Kidney (tissue), 14 donors: Measurements from ENCODE around the gene TACSTD2. TPM values are rescaled to one million over a fixed set of nuclear protein-coding genes. Genes with fewer than 3 reads are reported as not detected.
A peak's percentile ranks its signal among the peaks of the same experiment; 100 is the strongest.

Source experiments
- DNase-seq, 5 donors: peaks; one replicate each; pipeline ENCODE4 v3.0.0-alpha.2; 2013 to 2020
- FAIRE-seq: peaks from 2 replicates; lab custom pipeline; 2012; peaks lifted over from hg19 to GRCh38; lab: Jason Lieb, UNC
- H3K27ac ChIP-seq, 2 donors: one replicate each; pipeline ENCODE4 v1.7.0; 2013; ENCODE audit warnings: low read depth in 2 of 2, low read length in 2 of 2, inconsistent platforms in 1 of 2
- H3K27me3 ChIP-seq: one replicate; pipeline ENCODE4 v1.7.1; 2013; ENCODE audit warnings: low read length, inconsistent platforms; ENCODE audit not compliant: control insufficient read depth, insufficient read depth
- H3K36me3 ChIP-seq, 3 donors: one replicate each; pipeline versions ENCODE4 v1.7.0 to v1.7.1; 2013; ENCODE audit warnings: low read length in 3 of 3, control low read depth in 1 of 3, inconsistent platforms in 1 of 3; ENCODE audit not compliant: insufficient read depth in 3 of 3, control insufficient read depth in 2 of 3
- H3K4me1 ChIP-seq, 3 donors: one replicate each; pipeline versions ENCODE4 v1.7.0 to v1.7.1; 2013; ENCODE audit warnings: low read length in 3 of 3, inconsistent platforms in 1 of 3, low read depth in 1 of 3; ENCODE audit not compliant: control insufficient read depth in 2 of 3, insufficient read depth in 2 of 3
- H3K4me3 ChIP-seq, 3 donors: one replicate each; pipeline versions ENCODE4 v1.7.0 to v1.8.1; 2013; ENCODE audit warnings: low read length in 3 of 3, control low read depth in 1 of 3, inconsistent platforms in 1 of 3
- H3K9ac ChIP-seq, 3 donors: one replicate each; pipeline versions ENCODE4 v1.7.0 to v1.7.1; 2013; ENCODE audit warnings: low read length in 3 of 3, control low read depth in 1 of 3, inconsistent platforms in 1 of 3
- H3K9me3 ChIP-seq, 3 donors: one replicate each; pipeline versions ENCODE4 v1.7.0 to v1.7.1; 2013; ENCODE audit warnings: low read length in 3 of 3, control low read depth in 1 of 3, inconsistent platforms in 1 of 3; ENCODE audit not compliant: control insufficient read depth in 2 of 3, insufficient read depth in 1 of 3
- intact Hi-C: fragments of 100-400 bp; cut with DNase I; formaldehyde crosslinking; loops from one replicate; pipeline ENCODE4 v1.11.1; 2022
- polyA plus RNA-seq: library from polyadenylated mRNA; stranded (reverse); fragments of 350-450 nt; fragmentation: Illumina TruSeq; extraction: RNeasy Lipid Tissue Mini Kit (QIAGEN cat#74804); gene quantifications from one replicate; pipeline ENCODE4 v1.2.3, GENCODE V29; 2014; ENCODE audit warnings: low read depth, low replicate concordance; ENCODE audit not compliant: insufficient read depth
- total RNA-seq: library from RNA; stranded (reverse); fragmentation: NEBNext Ultra II Directional; extraction: Animal tissue kit (Norgen Biotek cat#: 25700); gene quantifications from one replicate; pipeline ENCODE4 v1.2.1, GENCODE V29; 2021
- TF ChIP-seq, protein P1 (sequence below): IDR thresholded peaks from 3 replicates; pipeline ENCODE4 v1.5.1; 2012; ENCODE audit warnings: mild to moderate bottlenecking, moderate library complexity, borderline replicate concordance; ENCODE audit not compliant: insufficient read depth; ENCODE audit errors: extremely low read depth
- donor health status: control.
- donor health status: control.
- donor health status: control.
- donor health status: control.
- donor health status: control.
- donor health status: DM: yes; HTN: yes; CAD: no.
- donor health status: Normal renal cell carcinoma (clear cell type).

TACSTD2 gene
- total and polyA plus RNA-seq, 2 donors from 2014 or later, result 127 to 502 TPM

DNA sequence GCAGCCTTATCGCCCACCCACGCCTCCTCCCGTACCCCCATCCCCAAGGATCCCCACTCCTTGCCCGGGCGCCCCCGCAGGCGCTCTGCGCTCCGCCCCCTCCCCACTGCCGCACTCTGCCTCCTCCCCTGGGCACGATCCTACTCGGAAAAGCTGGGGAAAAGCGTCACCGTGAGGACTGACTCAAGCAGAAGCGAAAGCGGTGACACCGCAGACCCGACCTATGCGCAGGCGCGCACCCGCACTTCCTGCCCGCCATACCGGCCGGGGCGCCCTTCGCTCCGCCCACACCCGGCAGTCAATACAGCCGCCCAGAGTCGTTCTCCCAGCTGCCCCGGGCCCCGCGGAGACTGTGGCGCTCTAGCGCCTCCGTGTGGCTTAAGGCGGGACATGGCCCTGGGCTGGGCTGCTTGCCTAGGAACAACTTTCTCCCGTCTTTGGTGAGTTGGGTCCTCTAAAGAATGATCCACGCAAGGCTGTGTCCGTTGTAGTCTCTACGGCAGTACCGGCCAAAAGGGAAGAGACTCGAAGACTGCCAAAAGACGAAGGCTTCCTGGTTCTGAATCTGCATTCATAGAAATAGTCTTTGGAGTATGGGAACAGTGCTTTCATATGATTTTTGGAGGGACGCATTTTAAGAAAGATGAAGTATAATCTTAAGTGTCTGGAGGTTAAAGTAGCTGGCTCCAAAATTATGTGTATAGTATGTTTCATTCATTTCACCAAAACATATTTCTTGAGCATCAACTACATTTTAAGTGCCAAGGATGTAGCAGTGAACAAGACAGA, 30.3 kb downstream of the TACSTD2 start, which contains the start of gene OMA1:
OMA1 (minus strand) TSS at position 207 of the 789 bp plus-strand sequence. CDS start 7,432 bp downstream, outside the sequence.
- H3K9me3 ChIP-seq, result no peaks in the 10 kb centered on the region
- DNase-seq, result peak; percentile 97 to 99 (median 98)
- FAIRE-seq, result peak; percentile 72
- H3K4me1 ChIP-seq, result peaks cover 0 to 11% (median 6%) of the 10 kb centered on the region in 3 donors
- peak within 1 kb of the TSS; percentile 69 to 83 (median 75) for H3K4me3 ChIP-seq
- peak within 1 kb of the TSS; percentile 66 to 84 (median 66) for H3K9ac ChIP-seq
- intact Hi-C loops, result no loop called here
- TF ChIP-seq, protein P1, sequence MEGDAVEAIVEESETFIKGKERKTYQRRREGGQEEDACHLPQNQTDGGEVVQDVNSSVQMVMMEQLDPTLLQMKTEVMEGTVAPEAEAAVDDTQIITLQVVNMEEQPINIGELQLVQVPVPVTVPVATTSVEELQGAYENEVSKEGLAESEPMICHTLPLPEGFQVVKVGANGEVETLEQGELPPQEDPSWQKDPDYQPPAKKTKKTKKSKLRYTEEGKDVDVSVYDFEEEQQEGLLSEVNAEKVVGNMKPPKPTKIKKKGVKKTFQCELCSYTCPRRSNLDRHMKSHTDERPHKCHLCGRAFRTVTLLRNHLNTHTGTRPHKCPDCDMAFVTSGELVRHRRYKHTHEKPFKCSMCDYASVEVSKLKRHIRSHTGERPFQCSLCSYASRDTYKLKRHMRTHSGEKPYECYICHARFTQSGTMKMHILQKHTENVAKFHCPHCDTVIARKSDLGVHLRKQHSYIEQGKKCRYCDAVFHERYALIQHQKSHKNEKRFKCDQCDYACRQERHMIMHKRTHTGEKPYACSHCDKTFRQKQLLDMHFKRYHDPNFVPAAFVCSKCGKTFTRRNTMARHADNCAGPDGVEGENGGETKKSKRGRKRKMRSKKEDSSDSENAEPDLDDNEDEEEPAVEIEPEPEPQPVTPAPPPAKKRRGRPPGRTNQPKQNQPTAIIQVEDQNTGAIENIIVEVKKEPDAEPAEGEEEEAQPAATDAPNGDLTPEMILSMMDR, result peak; percentile 97
- no peaks in the 10 kb centered on the region for H3K27me3 ChIP-seq
- H3K27ac ChIP-seq, result peak within 1 kb of the TSS; percentile 96 to 97
- no peaks in the 10 kb centered on the region for H3K36me3 ChIP-seq

DNA sequence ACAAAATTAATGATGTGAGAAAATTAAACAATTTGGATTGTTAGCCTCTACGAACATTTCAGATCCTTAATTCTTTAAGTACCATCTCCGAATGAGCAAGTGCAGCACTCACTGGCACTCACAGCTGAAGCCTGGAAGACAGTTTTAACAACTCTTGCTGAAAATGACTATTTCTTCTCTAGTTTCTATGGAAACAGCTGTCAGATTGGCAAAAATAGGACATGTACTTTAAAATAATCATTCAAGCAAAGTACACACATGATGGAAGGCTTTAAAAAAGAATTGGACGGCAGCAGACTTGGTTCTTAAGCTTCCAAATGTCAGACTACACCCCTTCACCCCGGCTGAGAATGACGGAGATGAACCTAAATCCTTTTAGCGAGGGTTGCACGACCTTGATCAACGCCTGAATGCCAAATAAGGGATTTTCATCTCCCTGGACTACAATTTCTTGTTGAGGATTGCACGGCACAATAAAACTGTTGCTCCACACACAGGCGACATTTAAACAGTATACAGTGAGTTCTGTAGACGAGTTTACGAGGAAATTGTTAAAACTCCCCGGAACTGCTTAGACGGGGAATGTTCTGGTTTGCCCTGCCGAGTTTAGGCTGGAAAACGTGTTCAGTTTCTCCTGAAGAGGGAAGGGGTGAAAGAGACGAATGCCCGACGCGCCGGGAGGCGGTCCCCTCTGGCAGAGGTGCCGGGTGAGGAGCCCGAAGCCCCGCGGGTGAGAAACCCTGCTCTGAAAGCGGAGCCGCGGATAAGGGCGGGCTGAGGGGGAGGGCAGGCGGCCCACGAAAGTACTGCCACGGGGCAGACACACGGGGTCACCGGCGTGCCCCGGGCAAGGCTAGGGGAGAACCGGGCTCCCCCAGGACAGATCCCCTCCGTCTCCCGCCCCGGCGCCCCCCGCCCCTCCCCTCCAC, 31.2 kb downstream of the TACSTD2 start:
- TF ChIP-seq, protein P1, result no peak
- Histone ChIP-seq H3K27ac (peak overlapping the region; percentile 96 to 97), H3K9me3 (no peaks in the 10 kb centered on the region), H3K4me1 (peaks cover 0 to 11% (median 6%) of the 10 kb centered on the region in 3 donors), H3K4me3 (peak overlapping the region; percentile 69 to 83 (median 75)), H3K27me3 (no peaks in the 10 kb centered on the region), H3K36me3 (no peaks in the 10 kb centered on the region), H3K9ac (peak overlapping the region; percentile 66 to 84 (median 66))
- FAIRE-seq, result no peak
- intact Hi-C loops, result no loop called here
- peak; percentile 84 to 97 (median 90) for DNase-seq

DNA sequence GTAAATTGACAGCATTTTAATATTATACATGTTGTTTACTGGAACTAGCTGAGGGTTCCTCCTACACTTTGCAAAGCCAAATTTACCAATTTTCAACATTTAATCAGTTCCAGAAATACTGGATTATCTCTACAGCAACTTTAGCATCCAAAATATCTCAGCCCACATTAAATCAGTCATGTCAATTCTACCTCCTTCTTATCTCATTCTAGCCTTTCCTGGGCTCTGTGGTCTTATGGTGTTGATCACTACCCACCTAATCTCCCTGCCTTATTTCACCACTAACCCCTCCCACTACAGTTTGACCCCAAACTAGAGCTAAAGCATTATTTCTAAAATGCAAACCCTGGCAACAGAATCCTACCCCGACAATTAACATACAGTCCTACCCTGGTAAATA, 33.8 kb downstream of the TACSTD2 start:
- Histone ChIP-seq H3K36me3 (no peaks in the 10 kb centered on the region), H3K4me3 (no peak overlapping the region), H3K4me1 (peaks cover 0 to 6% (median 5%) of the 10 kb centered on the region in 3 donors), H3K27me3 (no peaks in the 10 kb centered on the region), H3K9me3 (no peaks in the 10 kb centered on the region), H3K27ac (no peak overlapping the region), H3K9ac (no peak overlapping the region)
- DNase-seq (no peak), FAIRE-seq (no peak)
- TF ChIP-seq, protein P1, result no peak
- intact Hi-C loops, result no loop called here
